ENCODE measurements around the gene PARD3B.

The PARD3B gene

GRCh38 chr2:205054789-205055188, 509.5 kb downstream of the PARD3B start:
- Histone ChIP-seq H3K9me3 (ENCODE audit: control insufficient read depth, insufficient read depth, low read length) (no peaks in the 10 kb centered on the region), H3K4me3 (ENCODE audit: low read depth, low read length) (no peak overlapping the region), H3K36me3 (ENCODE audit: control insufficient read depth, insufficient read depth, low read length) (no peaks in the 10 kb centered on the region), H3K4me1 (ENCODE audit: control insufficient read depth, insufficient read depth, low read length) (peaks cover 14% of the 10 kb centered on the region), H3K27me3 (ENCODE audit: control insufficient read depth, insufficient read depth, low read length) (no peaks in the 10 kb centered on the region), H3K9ac (ENCODE audit: low read depth, low read length) (no peak overlapping the region), H3K27ac (ENCODE audit: low read depth, low read length) (no peak overlapping the region)

GRCh38 chr2:205055251-205055650, 510.0 kb downstream of the PARD3B start:
- H3K9me3 ChIP-seq (ENCODE audit: control insufficient read depth, insufficient read depth, low read length): no peaks in the 10 kb centered on the region
- peaks cover 18% of the 10 kb centered on the region for H3K4me1 ChIP-seq (ENCODE audit: control insufficient read depth, insufficient read depth, low read length)
- H3K9ac ChIP-seq (ENCODE audit: low read depth, low read length): no peak overlapping the region
- H3K27me3 ChIP-seq (ENCODE audit: control insufficient read depth, insufficient read depth, low read length): no peaks in the 10 kb centered on the region
- no peak overlapping the region for H3K27ac ChIP-seq (ENCODE audit: low read depth, low read length)
- no peaks in the 10 kb centered on the region for H3K36me3 ChIP-seq (ENCODE audit: control insufficient read depth, insufficient read depth, low read length)
- no peak overlapping the region for H3K4me3 ChIP-seq (ENCODE audit: low read depth, low read length)

- Histone ChIP-seq H3K9ac (ENCODE audit: low read depth, low read length) (no peak overlapping the region), H3K27ac (ENCODE audit: low read depth, low read length) (no peak overlapping the region), H3K36me3 (ENCODE audit: control insufficient read depth, insufficient read depth, low read length) (no peaks in the 10 kb centered on the region), H3K4me1 (ENCODE audit: control insufficient read depth, insufficient read depth, low read length) (peaks cover 22% of the 10 kb centered on the region), H3K4me3 (ENCODE audit: low read depth, low read length) (no peak overlapping the region), H3K9me3 (ENCODE audit: control insufficient read depth, insufficient read depth, low read length) (no peaks in the 10 kb centered on the region), H3K27me3 (ENCODE audit: control insufficient read depth, insufficient read depth, low read length) (no peaks in the 10 kb centered on the region)
Observed at GRCh38 chr2:205056151-205056561, 510.9 kb downstream of the PARD3B start.

- H3K36me3 ChIP-seq (ENCODE audit: control insufficient read depth, insufficient read depth, low read length): no peaks in the 10 kb centered on the region
- no peaks in the 10 kb centered on the region for H3K9me3 ChIP-seq (ENCODE audit: control insufficient read depth, insufficient read depth, low read length)
- H3K9ac ChIP-seq (ENCODE audit: low read depth, low read length): no peak overlapping the region
- no peaks in the 10 kb centered on the region for H3K27me3 ChIP-seq (ENCODE audit: control insufficient read depth, insufficient read depth, low read length)
- no peak overlapping the region for H3K4me3 ChIP-seq (ENCODE audit: low read depth, low read length)
- no peak overlapping the region for H3K27ac ChIP-seq (ENCODE audit: low read depth, low read length)
- H3K4me1 ChIP-seq (ENCODE audit: control insufficient read depth, insufficient read depth, low read length): peaks cover 19% of the 10 kb centered on the region
Observed at GRCh38 chr2:205058409-205058808, 513.1 kb downstream of the PARD3B start.

- Histone ChIP-seq H3K4me3 (ENCODE audit: low read depth, low read length) (no peak overlapping the region; the same call in 1 of the 2 replicates), H3K9ac (ENCODE audit: low read depth, low read length) (no peak overlapping the region), H3K4me1 (ENCODE audit: control insufficient read depth, insufficient read depth, low read length) (peaks cover 19% of the 10 kb centered on the region), H3K27ac (ENCODE audit: low read depth, low read length) (peak overlapping the region; percentile 43), H3K36me3 (ENCODE audit: control insufficient read depth, insufficient read depth, low read length) (no peaks in the 10 kb centered on the region), H3K27me3 (ENCODE audit: control insufficient read depth, insufficient read depth, low read length) (no peaks in the 10 kb centered on the region), H3K9me3 (ENCODE audit: control insufficient read depth, insufficient read depth, low read length) (no peaks in the 10 kb centered on the region)
Observed at GRCh38 chr2:205060269-205060668, 515.0 kb downstream of the PARD3B start.

GRCh38 chr2:205066081-205066480, 520.8 kb downstream of the PARD3B start:
- Histone ChIP-seq H3K9ac (ENCODE audit: low read depth, low read length) (no peak overlapping the region), H3K27me3 (ENCODE audit: control insufficient read depth, insufficient read depth, low read length) (no peaks in the 10 kb centered on the region)

GRCh38 chr2:205069928-205070327, 524.7 kb downstream of the PARD3B start:
- peaks cover 16% of the 10 kb centered on the region for H3K4me1 ChIP-seq (ENCODE audit: control insufficient read depth, insufficient read depth, low read length)
- H3K27ac ChIP-seq (ENCODE audit: low read depth, low read length): no peak overlapping the region
- no peaks in the 10 kb centered on the region for H3K36me3 ChIP-seq (ENCODE audit: control insufficient read depth, insufficient read depth, low read length)
- no peaks in the 10 kb centered on the region for H3K27me3 ChIP-seq (ENCODE audit: control insufficient read depth, insufficient read depth, low read length)
- H3K9me3 ChIP-seq (ENCODE audit: control insufficient read depth, insufficient read depth, low read length): no peaks in the 10 kb centered on the region
- H3K9ac ChIP-seq (ENCODE audit: low read depth, low read length): no peak overlapping the region
- no peak overlapping the region for H3K4me3 ChIP-seq (ENCODE audit: low read depth, low read length)

More at GRCh38 chr2:205066081-205066480, 520.8 kb downstream of the PARD3B start:
- Histone ChIP-seq H3K36me3 (ENCODE audit: control insufficient read depth, insufficient read depth, low read length) (no peaks in the 10 kb centered on the region), H3K4me1 (ENCODE audit: control insufficient read depth, insufficient read depth, low read length) (peaks cover 21% of the 10 kb centered on the region), H3K27ac (ENCODE audit: low read depth, low read length) (no peak overlapping the region), H3K9me3 (ENCODE audit: control insufficient read depth, insufficient read depth, low read length) (no peaks in the 10 kb centered on the region), H3K4me3 (ENCODE audit: low read depth, low read length) (no peak overlapping the region)

GRCh38 chr2:205070889-205071288, 525.6 kb downstream of the PARD3B start:
- H3K9ac ChIP-seq (ENCODE audit: low read depth, low read length): no peak overlapping the region
- H3K36me3 ChIP-seq (ENCODE audit: control insufficient read depth, insufficient read depth, low read length): no peaks in the 10 kb centered on the region
- H3K27ac ChIP-seq (ENCODE audit: low read depth, low read length): no peak overlapping the region
- no peaks in the 10 kb centered on the region for H3K27me3 ChIP-seq (ENCODE audit: control insufficient read depth, insufficient read depth, low read length)
- H3K4me3 ChIP-seq (ENCODE audit: low read depth, low read length): no peak overlapping the region
- no peaks in the 10 kb centered on the region for H3K9me3 ChIP-seq (ENCODE audit: control insufficient read depth, insufficient read depth, low read length)
- peaks cover 16% of the 10 kb centered on the region for H3K4me1 ChIP-seq (ENCODE audit: control insufficient read depth, insufficient read depth, low read length)

GRCh38 chr2:205073433-205074020, 528.3 kb downstream of the PARD3B start:
- Histone ChIP-seq H3K9ac (ENCODE audit: low read depth, low read length) (no peak overlapping the region), H3K36me3 (ENCODE audit: control insufficient read depth, insufficient read depth, low read length) (no peaks in the 10 kb centered on the region), H3K27me3 (ENCODE audit: control insufficient read depth, insufficient read depth, low read length) (no peaks in the 10 kb centered on the region), H3K4me3 (ENCODE audit: low read depth, low read length) (no peak overlapping the region), H3K9me3 (ENCODE audit: control insufficient read depth, insufficient read depth, low read length) (no peaks in the 10 kb centered on the region), H3K27ac (ENCODE audit: low read depth, low read length) (no peak overlapping the region), H3K4me1 (ENCODE audit: control insufficient read depth, insufficient read depth, low read length) (peaks cover 16% of the 10 kb centered on the region)

- H3K36me3 ChIP-seq (ENCODE audit: control insufficient read depth, insufficient read depth, low read length): no peaks in the 10 kb centered on the region
- no peaks in the 10 kb centered on the region for H3K9me3 ChIP-seq (ENCODE audit: control insufficient read depth, insufficient read depth, low read length)
- H3K27ac ChIP-seq (ENCODE audit: low read depth, low read length): no peak overlapping the region
- H3K4me1 ChIP-seq (ENCODE audit: control insufficient read depth, insufficient read depth, low read length): peaks cover 5% of the 10 kb centered on the region; the same call in 1 of the 2 replicates
- no peak overlapping the region for H3K4me3 ChIP-seq (ENCODE audit: low read depth, low read length)
- H3K9ac ChIP-seq (ENCODE audit: low read depth, low read length): no peak overlapping the region
- no peaks in the 10 kb centered on the region for H3K27me3 ChIP-seq (ENCODE audit: control insufficient read depth, insufficient read depth, low read length)
Observed at GRCh38 chr2:205076405-205076804, 531.1 kb downstream of the PARD3B start.

- Histone ChIP-seq H3K4me1 (ENCODE audit: control insufficient read depth, insufficient read depth, low read length) (peaks cover 5% of the 10 kb centered on the region; the same call in 1 of the 2 replicates), H3K4me3 (ENCODE audit: low read depth, low read length) (no peak overlapping the region), H3K36me3 (ENCODE audit: control insufficient read depth, insufficient read depth, low read length) (no peaks in the 10 kb centered on the region), H3K27me3 (ENCODE audit: control insufficient read depth, insufficient read depth, low read length) (no peaks in the 10 kb centered on the region), H3K27ac (ENCODE audit: low read depth, low read length) (no peak overlapping the region), H3K9ac (ENCODE audit: low read depth, low read length) (no peak overlapping the region), H3K9me3 (ENCODE audit: control insufficient read depth, insufficient read depth, low read length) (no peaks in the 10 kb centered on the region)
Observed at GRCh38 chr2:205077159-205077558, 531.9 kb downstream of the PARD3B start.

Data from HUES48 (cell line).